Measurements from ENCODE around the gene NXPE4.

DNA sequence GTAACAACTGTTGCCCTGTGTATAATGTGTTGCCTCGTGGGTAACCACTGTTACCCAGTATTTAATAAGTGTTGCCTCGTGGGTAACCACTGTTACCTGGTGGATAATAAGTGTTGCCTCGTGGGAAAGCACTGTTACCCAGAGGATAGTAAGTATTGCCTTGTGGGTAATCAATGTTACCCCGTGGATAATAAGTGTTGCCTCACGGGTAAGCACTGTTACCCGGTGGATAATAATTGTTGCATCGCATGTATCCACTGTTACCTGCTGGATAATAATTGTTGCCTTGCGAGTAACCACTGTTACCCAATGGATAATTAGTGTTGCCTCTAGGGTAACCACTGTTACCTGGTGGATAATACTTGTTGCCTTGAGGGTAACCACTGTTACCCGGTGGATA lies 17.1 kb upstream of the NXPE4 start:
- TF ChIP-seq, protein P1, sequence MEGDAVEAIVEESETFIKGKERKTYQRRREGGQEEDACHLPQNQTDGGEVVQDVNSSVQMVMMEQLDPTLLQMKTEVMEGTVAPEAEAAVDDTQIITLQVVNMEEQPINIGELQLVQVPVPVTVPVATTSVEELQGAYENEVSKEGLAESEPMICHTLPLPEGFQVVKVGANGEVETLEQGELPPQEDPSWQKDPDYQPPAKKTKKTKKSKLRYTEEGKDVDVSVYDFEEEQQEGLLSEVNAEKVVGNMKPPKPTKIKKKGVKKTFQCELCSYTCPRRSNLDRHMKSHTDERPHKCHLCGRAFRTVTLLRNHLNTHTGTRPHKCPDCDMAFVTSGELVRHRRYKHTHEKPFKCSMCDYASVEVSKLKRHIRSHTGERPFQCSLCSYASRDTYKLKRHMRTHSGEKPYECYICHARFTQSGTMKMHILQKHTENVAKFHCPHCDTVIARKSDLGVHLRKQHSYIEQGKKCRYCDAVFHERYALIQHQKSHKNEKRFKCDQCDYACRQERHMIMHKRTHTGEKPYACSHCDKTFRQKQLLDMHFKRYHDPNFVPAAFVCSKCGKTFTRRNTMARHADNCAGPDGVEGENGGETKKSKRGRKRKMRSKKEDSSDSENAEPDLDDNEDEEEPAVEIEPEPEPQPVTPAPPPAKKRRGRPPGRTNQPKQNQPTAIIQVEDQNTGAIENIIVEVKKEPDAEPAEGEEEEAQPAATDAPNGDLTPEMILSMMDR (IDR thresholded peaks at IDR 0.05): no peak
- no peak for TF ChIP-seq POLR2A (IDR thresholded peaks at IDR 0.05)
